PC-3 (cell line): ENCODE results near the gene UBE4A. TPM values are rescaled to one million over a fixed set of nuclear protein-coding genes. Genes with fewer than 3 reads are reported as not detected.
"Not testable (repeated sequence)": the region's sequence is repeated elsewhere in the genome, so short reads cannot be mapped to it uniquely, and the experiment has no call there.

Source experiments
- ATAC-seq: fragments of 200-7000 bp; cut with Tn5 transposase; 2 replicates; pipeline ENCODE4 v1.9.1; 2020; ENCODE audit warnings: mild to moderate bottlenecking, moderate library complexity
- BruUV-seq: library from RNA; stranded (reverse); fragments of 400-500 nt; replicated peaks from 2 replicates; lab custom pipeline; 2021; lab: Mats Ljungman, UMichigan
- CTCF ChIA-PET: fragments of 300-600 bp; sonication (Branson Sonifier 250); formaldehyde crosslinking; loops from one replicate; lab custom pipeline; 2022; ENCODE audit warnings: antibody characterized with exemption; lab: Charles Lee
- POLR2A ChIA-PET: fragments of 300-600 bp; sonication (Branson Sonifier 250); formaldehyde crosslinking; loops from one replicate; lab custom pipeline; 2022; ENCODE audit warnings: antibody characterized with exemption; ENCODE audit not compliant: unreplicated experiment; lab: Charles Lee
- DNase-seq: peaks from one replicate; pipeline ENCODE4 v3.0.0-alpha.2; 2015
- H2AFZ ChIP-seq: fragments of 300-600 bp; sonication (generic); 2 replicates; pipeline ENCODE4 v1.6.0; 2016; ENCODE audit warnings: antibody characterized with exemption, low read length
- H3F3A ChIP-seq: fragments of 300-600 bp; sonication (generic); one replicate; pipeline ENCODE4 v1.6.0; 2017; ENCODE audit warnings: antibody characterized with exemption, low read length, control low read depth, mild to moderate bottlenecking; ENCODE audit not compliant: unreplicated experiment
- H3K27ac ChIP-seq: fragments of 300-600 bp; sonication (generic); 2 replicates; pipeline ENCODE4 v1.5.1; 2016; ENCODE audit warnings: mild to moderate bottlenecking, low read length
- H3K27me3 ChIP-seq: fragments of 300-600 bp; sonication (generic); 2 replicates; pipeline ENCODE4 v1.6.1; 2016; ENCODE audit warnings: low read length, mixed read lengths
- H3K36me3 ChIP-seq: fragments of 300-600 bp; sonication (generic); 2 replicates; pipeline ENCODE4 v1.6.1; 2016; ENCODE audit warnings: low read depth, mixed run types, low read length, mixed read lengths
- H3K4me1 ChIP-seq: fragments of 300-600 bp; sonication (generic); 2 replicates; pipeline ENCODE4 v1.5.1; 2016; ENCODE audit warnings: low read length; ENCODE audit not compliant: insufficient read depth
- H3K4me2 ChIP-seq: fragments of 300-600 bp; sonication (generic); 2 replicates; pipeline ENCODE4 v1.6.0; 2016; ENCODE audit warnings: low read length
- H3K4me3 ChIP-seq: fragments of 300-600 bp; sonication (generic); 2 replicates; pipeline ENCODE4 v1.5.1; 2016; ENCODE audit warnings: mild to moderate bottlenecking, low read length, mixed read lengths
- H3K79me2 ChIP-seq: fragments of 300-600 bp; sonication (generic); 2 replicates; pipeline ENCODE4 v1.6.1; 2017; ENCODE audit warnings: low read length, mixed read lengths
- H3K9ac ChIP-seq: fragments of 300-600 bp; sonication (generic); 2 replicates; pipeline ENCODE4 v1.6.0; 2016; ENCODE audit warnings: mild to moderate bottlenecking, low read length
- H3K9me2 ChIP-seq: fragments of 300-600 bp; sonication (generic); replicated peaks from 2 replicates; pipeline ENCODE4 v1.6.1; 2016; ENCODE audit warnings: mixed run types, low read length, mixed read lengths
- H3K9me3 ChIP-seq: fragments of 300-600 bp; sonication (generic); 2 replicates; pipeline ENCODE4 v1.6.1; 2016; ENCODE audit warnings: low read length, mixed read lengths
- H4K20me1 ChIP-seq: fragments of 300-600 bp; sonication (generic); 2 replicates; pipeline ENCODE4 v1.6.1; 2016; ENCODE audit warnings: low read length, mixed read lengths
- CTCF ChIP-seq: fragments of 300-600 bp; sonication (generic); conservative IDR thresholded peaks from 2 replicates; pipeline ENCODE4 v1.5.1; 2017; ENCODE audit warnings: antibody characterized with exemption, low read depth, mild to moderate bottlenecking, low read length
- EZH2 ChIP-seq: fragments of 300-600 bp; sonication (generic); IDR thresholded peaks from one replicate; pipeline ENCODE4 v1.6.1; 2017; ENCODE audit warnings: antibody characterized with exemption, mild to moderate bottlenecking, low read length; ENCODE audit not compliant: unreplicated experiment
- EZH2phosphoT487 ChIP-seq: fragments of 300-600 bp; sonication (generic); IDR thresholded peaks from 2 replicates; pipeline ENCODE4 v1.6.1; 2018; ENCODE audit warnings: mild to moderate bottlenecking, antibody characterized with exemption, low read length, borderline replicate concordance
- intact Hi-C: fragments of 100-400 bp; cut with micrococcal nuclease; formaldehyde crosslinking; loops from 2 replicates; pipeline ENCODE4 v1.9.0; 2023
- total RNA-seq: library from RNA; depleted of rRNA; stranded (reverse); fragments of >200 nt; gene quantifications from 2 replicates; pipeline ENCODE4 v1.2.3, GENCODE V29; 2014

UBE4A gene
- total RNA-seq, 1 experiment from 2014 or later, result 56.4 TPM

DNA sequence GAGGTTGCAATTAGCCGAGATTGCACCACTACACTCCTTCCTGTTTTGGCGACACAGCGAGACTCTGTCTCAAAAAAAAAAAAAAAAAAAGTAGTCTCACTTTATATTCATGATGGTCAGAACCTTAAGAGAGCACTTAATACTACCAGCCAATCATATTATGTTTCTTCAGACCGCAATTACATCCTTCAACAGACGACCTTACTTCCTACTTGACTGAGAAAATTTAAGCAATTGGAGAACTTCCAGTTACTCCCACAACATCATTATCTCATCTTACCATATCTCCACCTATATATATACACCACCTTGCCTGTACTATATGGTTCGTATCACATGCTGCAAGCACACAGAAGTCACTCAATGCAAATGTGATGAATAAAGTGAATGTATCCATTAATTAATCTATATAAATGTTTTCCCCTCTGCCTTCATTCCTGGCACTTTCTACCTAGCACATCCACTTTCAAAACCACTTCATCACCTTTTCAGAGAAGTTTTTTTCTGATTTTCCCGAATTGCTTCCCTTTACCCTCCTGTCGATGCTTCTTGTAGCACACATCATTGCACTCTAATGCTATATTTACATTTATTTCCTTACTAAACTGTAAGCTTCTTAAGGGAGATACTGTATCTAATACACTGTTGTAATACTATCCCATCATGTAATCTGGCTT is 55.8 kb downstream of the UBE4A start:
- no peak overlapping the region for H3K9ac ChIP-seq
- H2AFZ ChIP-seq, result no peak overlapping the region
- ChIA-PET POLR2A (interaction anchor here (0.5 kb wide), 1 partner anchor 30 kb away, joined by 4 read pairs; no protein-coding TSS in a partner anchor), CTCF (interaction anchor here (0.7 kb wide), 1 partner anchor 297 kb away, joined by 3 read pairs; no protein-coding TSS in a partner anchor)
- H3K79me2 ChIP-seq, result no peaks in the 10 kb centered on the region
- H3K9me2 ChIP-seq, result no peaks in the 10 kb centered on the region
- peaks cover 24% of the 10 kb centered on the region for H3K4me1 ChIP-seq
- no peak overlapping the region for H3K4me2 ChIP-seq
- H3K9me3 ChIP-seq, result no peaks in the 10 kb centered on the region
- TF ChIP-seq CTCF, result no peak
- no peak for TF ChIP-seq EZH2
- TF ChIP-seq EZH2phosphoT487, result no peak
- H3K4me3 ChIP-seq, result no peak overlapping the region
- peaks cover 5% of the 10 kb centered on the region for H3F3A ChIP-seq
- intact Hi-C loops, result loop anchor here (5.0 kb wide), 1 partner anchor 72 kb away; no protein-coding TSS in a partner anchor
- no peaks in the 10 kb centered on the region for H4K20me1 ChIP-seq
- no TSS peak for BruUV-seq
- ATAC-seq (no peak), DNase-seq (no peak)
- no peaks in the 10 kb centered on the region for H3K27me3 ChIP-seq
- H3K36me3 ChIP-seq, result no peaks in the 10 kb centered on the region
- H3K27ac ChIP-seq, result no peak overlapping the region

DNA sequence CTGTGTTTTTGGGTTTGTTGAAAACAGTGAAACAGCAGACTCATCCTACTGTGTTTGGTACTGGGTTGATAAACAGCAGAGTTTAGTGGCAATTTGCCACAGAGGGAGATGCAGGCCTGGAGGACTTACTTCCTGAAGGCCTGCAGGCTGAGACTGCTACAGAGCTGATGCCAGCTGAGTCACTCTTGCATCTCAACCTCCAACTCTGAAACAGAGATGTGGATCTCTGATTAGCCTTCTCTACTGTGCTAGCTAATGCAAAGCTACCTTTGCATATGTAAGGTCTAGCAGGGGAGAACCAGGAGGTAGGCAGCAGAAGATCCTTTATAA is 56.3 kb downstream of the UBE4A start:
- no peaks in the 10 kb centered on the region for H3K36me3 ChIP-seq
- H3K79me2 ChIP-seq, result no peaks in the 10 kb centered on the region
- H2AFZ ChIP-seq, result no peak overlapping the region
- no peak overlapping the region for H3K4me2 ChIP-seq
- H4K20me1 ChIP-seq, result no peaks in the 10 kb centered on the region
- H3K27me3 ChIP-seq, result no peaks in the 10 kb centered on the region
- peaks cover 24% of the 10 kb centered on the region for H3K4me1 ChIP-seq
- no peak overlapping the region for H3K27ac ChIP-seq
- intact Hi-C loops, result loop anchor here (5.0 kb wide), 1 partner anchor 72 kb away; no protein-coding TSS in a partner anchor
- DNase-seq (peak; percentile 97), ATAC-seq (peak; percentile 93)
- TF ChIP-seq EZH2phosphoT487 (no peak), EZH2 (no peak), CTCF (no peak)
- H3K9ac ChIP-seq, result no peak overlapping the region
- H3F3A ChIP-seq, result peaks cover 5% of the 10 kb centered on the region
- no TSS peak for BruUV-seq
- no peaks in the 10 kb centered on the region for H3K9me3 ChIP-seq
- H3K4me3 ChIP-seq, result no peak overlapping the region
- POLR2A ChIA-PET, result no interaction called here
- CTCF ChIA-PET, result interaction anchor here (0.7 kb wide), 1 partner anchor 298 kb away, joined by 3 read pairs; no protein-coding TSS in a partner anchor
- H3K9me2 ChIP-seq, result no peaks in the 10 kb centered on the region

- H3K27ac ChIP-seq, ATAC-seq, H3F3A ChIP-seq, H3K9ac ChIP-seq, H2AFZ ChIP-seq, BruUV-seq, H4K20me1 ChIP-seq, H3K9me2 ChIP-seq, H3K79me2 ChIP-seq, H3K4me3 ChIP-seq, H3K36me3 ChIP-seq, POLR2A ChIA-PET, H3K4me2 ChIP-seq, H3K27me3 ChIP-seq, DNase-seq, H3K9me3 ChIP-seq, CTCF ChIA-PET: not testable (repeated sequence)
- intact Hi-C loops, result loop anchor here (5.0 kb wide), 1 partner anchor 70 kb away; no protein-coding TSS in a partner anchor
- H3K4me1 ChIP-seq, result peaks cover 24% of the 10 kb centered on the region
These were observed 57.5 kb downstream of the UBE4A start for GRCh38 chr11:118416900-118417299.
